HEK293 (cell line): ENCODE results near the gene LDLRAD4.

Experiments
- CTCF ChIA-PET: fragments of 350-600 bp; formaldehyde crosslinking; extraction: SDS; loops from one replicate; lab custom pipeline; 2021; ENCODE audit warnings: antibody characterized with exemption; lab: Yijun Ruan, JAX
- POLR2A ChIA-PET: fragments of 300-600 bp; formaldehyde crosslinking; extraction: SDS; loops from one replicate; lab custom pipeline; 2020; ENCODE audit warnings: antibody characterized with exemption, inconsistent platforms; lab: Yijun Ruan, JAX
- H3K27ac ChIP-seq: fragments of 200-500 bp; sonication (Bioruptor generic); 2 replicates; pipeline ENCODE4 v1.5.1; 2014; ENCODE audit warnings: low read depth, low read length, control low read depth, inconsistent platforms; ENCODE audit errors: extremely low read depth
- H3K36me3 ChIP-seq, 2 experiments: fragments of 200-500 bp in 1 of 2; sonication (Bioruptor generic) in 1 of 2; 1 replicate in 1 of 2; 2 replicates in 1 of 2; pipeline ENCODE4 v1.5.1; 2014 to 2017; ENCODE audit warnings: inconsistent platforms in 2 of 2, low read length in 2 of 2; ENCODE audit not compliant: control insufficient read depth in 2 of 2, insufficient read depth in 1 of 2
- H3K4me1 ChIP-seq: fragments of 200-500 bp; sonication (Bioruptor generic); 2 replicates; pipeline ENCODE4 v1.5.1; 2014; ENCODE audit warnings: mild to moderate bottlenecking, low read length, inconsistent platforms; ENCODE audit not compliant: control insufficient read depth, insufficient read depth
- H3K4me3 ChIP-seq: 2 replicates; pipeline ENCODE4 v1.5.1; 2011; ENCODE audit warnings: low read depth, mild to moderate bottlenecking, control low read depth, low read length, moderate library complexity
- H3K9me3 ChIP-seq: fragments of 200-500 bp; sonication (Bioruptor generic); 2 replicates; pipeline ENCODE4 v1.5.1; 2014; ENCODE audit warnings: low read depth, low read length, inconsistent platforms; ENCODE audit not compliant: control insufficient read depth, insufficient read depth
- BCL11A ChIP-seq: fragments of 450-650 bp; formaldehyde crosslinking; IDR thresholded peaks from 2 replicates; pipeline ENCODE4 v1.5.1; 2016; ENCODE audit warnings: low read depth, missing biosample characterization, missing genetic modification characterization
- BCL6B ChIP-seq: fragments of 450-650 bp; formaldehyde crosslinking; IDR thresholded peaks from 2 replicates; pipeline ENCODE4 v1.5.1; 2017; ENCODE audit warnings: missing biosample characterization, missing genetic modification characterization
- TRIM28 ChIP-seq: IDR thresholded peaks from 2 replicates; pipeline ENCODE4 v1.6.1; 2011; ENCODE audit warnings: low read length, control low read depth, borderline replicate concordance
- ZBTB20 ChIP-seq: fragments of 450-650 bp; formaldehyde crosslinking; IDR thresholded peaks from 2 replicates; pipeline ENCODE4 v1.5.1; 2016; ENCODE audit warnings: missing biosample characterization, missing genetic modification characterization
- ZBTB49 ChIP-seq: fragments of 450-650 bp; formaldehyde crosslinking; IDR thresholded peaks from 2 replicates; pipeline ENCODE4 v1.5.1; 2016; ENCODE audit warnings: missing biosample characterization, missing genetic modification characterization, low read depth
- ZFP3 ChIP-seq: fragments of 450-650 bp; formaldehyde crosslinking; IDR thresholded peaks from 2 replicates; pipeline ENCODE4 v1.5.1; 2016; ENCODE audit warnings: low read depth, missing biosample characterization, missing genetic modification characterization
- ZNF202 ChIP-seq: fragments of 450-650 bp; formaldehyde crosslinking; IDR thresholded peaks from 2 replicates; pipeline ENCODE4 v1.5.1; 2016; ENCODE audit warnings: missing biosample characterization, missing genetic modification characterization, borderline replicate concordance
- ZNF221 ChIP-seq: fragments of 450-650 bp; formaldehyde crosslinking; IDR thresholded peaks from 2 replicates; pipeline ENCODE4 v1.5.1; 2017; ENCODE audit warnings: missing biosample characterization, missing genetic modification characterization, borderline replicate concordance
- ZNF239 ChIP-seq: fragments of 450-650 bp; formaldehyde crosslinking; IDR thresholded peaks from 2 replicates; pipeline ENCODE4 v1.5.1; 2016; ENCODE audit warnings: missing biosample characterization, missing genetic modification characterization
- ZNF26 ChIP-seq: fragments of 450-650 bp; formaldehyde crosslinking; IDR thresholded peaks from 2 replicates; pipeline ENCODE4 v1.5.1; 2016; ENCODE audit warnings: missing biosample characterization, missing genetic modification characterization
- ZNF404 ChIP-seq: fragments of 450-650 bp; formaldehyde crosslinking; IDR thresholded peaks from 2 replicates; pipeline ENCODE4 v1.5.1; 2017; ENCODE audit warnings: missing biosample characterization, missing genetic modification characterization
- ZNF555 ChIP-seq: fragments of 450-650 bp; formaldehyde crosslinking; conservative IDR thresholded peaks from 2 replicates; pipeline ENCODE4 v1.5.1; 2017; ENCODE audit warnings: missing biosample characterization, mild to moderate bottlenecking, missing genetic modification characterization, inconsistent platforms
- ZNF791 ChIP-seq: fragments of 450-650 bp; formaldehyde crosslinking; IDR thresholded peaks from 2 replicates; pipeline ENCODE4 v1.5.1; 2016; ENCODE audit warnings: missing biosample characterization, missing genetic modification characterization
- ZSCAN18 ChIP-seq: fragments of 450-650 bp; formaldehyde crosslinking; IDR thresholded peaks from 2 replicates; pipeline ENCODE4 v1.5.1; 2016; ENCODE audit warnings: missing biosample characterization, missing genetic modification characterization

LDLRAD4 gene

GRCh38 chr18:13638719-13639595, 420.4 kb downstream of the LDLRAD4 start (continued):
- TF ChIP-seq ZSCAN18 (tag by site-specific recombination): no peak
- TF ChIP-seq BCL6B (tag by site-specific recombination): no peak
- TF ChIP-seq ZFP3: no peak
- no peak for TF ChIP-seq ZBTB20

- POLR2A ChIA-PET: interaction anchor here (0.6 kb wide), 1 partner anchor 12 kb away, joined by 3 read pairs; no protein-coding TSS in a partner anchor
- no peaks in the 10 kb centered on the region for H3K36me3 ChIP-seq
These were observed 421.8 kb downstream of the LDLRAD4 start for GRCh38 chr18:13640266-13640860.

More at GRCh38 chr18:13640266-13640860, 421.8 kb downstream of the LDLRAD4 start:
- no peak for TF ChIP-seq TRIM28
- no peak for TF ChIP-seq ZNF404 (tag by site-specific recombination)
- no peak for TF ChIP-seq ZBTB49
- TF ChIP-seq BCL11A: no peak
- no peak for TF ChIP-seq ZNF202 (tag by site-specific recombination)
- no peak for TF ChIP-seq ZNF791 (tag by site-specific recombination)
- TF ChIP-seq ZNF26 (tag by site-specific recombination): no peak
- no peak for TF ChIP-seq ZNF239 (tag by site-specific recombination)
- no peak for TF ChIP-seq ZNF555 (tag by site-specific recombination)
- TF ChIP-seq ZNF221: no peak
- TF ChIP-seq, all 188 proteins: peak for 0
- no peaks in the 10 kb centered on the region for H3K9me3 ChIP-seq
- no peaks in the 10 kb centered on the region for H3K4me1 ChIP-seq
- CTCF ChIA-PET: no interaction called here
- no peak overlapping the region for H3K27ac ChIP-seq
- H3K4me3 ChIP-seq: no peak overlapping the region
